Posterior vena cava (tissue), 2 donors: Measurements from ENCODE around the gene MPZ. TPM values are rescaled to one million over a fixed set of nuclear protein-coding genes. Genes with fewer than 3 reads are reported as not detected.

Experiments used
- DNase-seq: peaks from one replicate; pipeline ENCODE4 v3.0.0-alpha.2; 2020; ENCODE audit warnings: low spot score
- intact Hi-C, 2 donors: fragments of 100-400 bp; cut with DNase I; formaldehyde crosslinking; loops; one replicate each; pipeline versions ENCODE4 v1.14.1 to v1.14.2; 2022 to 2023
- total RNA-seq, 2 donors: library from RNA; stranded (reverse); fragmentation: NEBNext Ultra II Directional; extraction: Animal tissue kit (Norgen Biotek cat#: 25700); gene quantifications; one replicate each; pipeline ENCODE4 v1.2.1, GENCODE V29; 2021
- donor health status: DM: yes; HTN: yes; CAD: no.
- donor health status: DM: yes; HTN: yes; CAD: no.

The MPZ gene
- total RNA-seq, 2 donors from 2014 or later: 1.3 to 1.5 TPM

GRCh38 chr1:161305867-161306519 lies 3.8 kb downstream of the MPZ start:
- intact Hi-C loops: no loop called here
- DNase-seq: peak; percentile 93

- intact Hi-C loops: no loop called here
- DNase-seq: no peak
These were observed 4.6 kb downstream of the MPZ start for GRCh38 chr1:161304927-161305866.

- intact Hi-C loops: no loop called here
- no peak for DNase-seq
These were observed 9.3 kb downstream of the MPZ start for GRCh38 chr1:161300478-161300877.

GRCh38 chr1:161299347-161299746 lies 10.4 kb downstream of the MPZ start:
- intact Hi-C loops: no loop called here
- DNase-seq: no peak

- intact Hi-C loops: no loop called here
- no peak for DNase-seq
These were observed 11.7 kb downstream of the MPZ start for GRCh38 chr1:161298116-161298515.

GRCh38 chr1:161297415-161297814 lies 12.4 kb downstream of the MPZ start:
- DNase-seq: no peak
- intact Hi-C loops: no loop called here

- intact Hi-C loops: loop anchor here in 1 of 2 donors (2.0 kb wide), 1 partner anchor 64 kb away; the partner anchor contains the start of gene TOMM40L
These were observed 19.0 kb downstream of the MPZ start for GRCh38 chr1:161290779-161291178.

GRCh38 chr1:161287482-161288054 lies 22.2 kb downstream of the MPZ start:
- no peak for DNase-seq
- intact Hi-C loops: no loop called here

More at GRCh38 chr1:161290779-161291178, 19.0 kb downstream of the MPZ start:
- no peak for DNase-seq

- no peak for DNase-seq
- intact Hi-C loops: no loop called here
These were observed 24.2 kb downstream of the MPZ start for GRCh38 chr1:161285521-161285920.

- intact Hi-C loops: no loop called here
- no peak for DNase-seq
These were observed 24.7 kb downstream of the MPZ start for GRCh38 chr1:161285113-161285512.

GRCh38 chr1:161282991-161283390 lies 26.8 kb downstream of the MPZ start:
- intact Hi-C loops: no loop called here
- no peak for DNase-seq

- DNase-seq: no peak
- intact Hi-C loops: no loop called here
These were observed 34.9 kb downstream of the MPZ start for GRCh38 chr1:161274874-161275273.

GRCh38 chr1:161273402-161273801 lies 36.4 kb downstream of the MPZ start:
- DNase-seq: no peak
- intact Hi-C loops: no loop called here

- DNase-seq: no peak
- intact Hi-C loops: no loop called here
These were observed 42.4 kb downstream of the MPZ start for GRCh38 chr1:161267321-161267720.

- intact Hi-C loops: no loop called here
- no peak for DNase-seq
These were observed 42.9 kb downstream of the MPZ start for GRCh38 chr1:161266836-161267235.

GRCh38 chr1:161266202-161266601 lies 43.6 kb downstream of the MPZ start:
- DNase-seq: no peak
- intact Hi-C loops: no loop called here

GRCh38 chr1:161265305-161265704 lies 44.5 kb downstream of the MPZ start:
- intact Hi-C loops: no loop called here
- DNase-seq: no peak

- DNase-seq: no peak
- intact Hi-C loops: no loop called here
These were observed 48.2 kb downstream of the MPZ start for GRCh38 chr1:161261261-161262235.
